Right lobe of liver (tissue), 4 donors: ENCODE results near the gene DCC.

Experiments used
- POLR2A ChIP-seq: fragments of 450-650 bp; IDR thresholded peaks from one replicate; pipeline ENCODE4 v1.6.1; 2017; ENCODE audit warnings: antibody characterized with exemption, mild to moderate bottlenecking
- TF ChIP-seq, protein P1 (sequence below), 4 donors: fragments of 200-600 bp in 3 of 4; fragments of 450-650 bp in 1 of 4; IDR thresholded peaks; one replicate each; pipeline versions ENCODE4 v1.5.1 to v1.8.0; 2016 to 2022; ENCODE audit warnings: antibody characterized with exemption in 4 of 4, mild to moderate bottlenecking in 2 of 4
- donor health status: DM: no; HTN: no; CAD: no.
- donor health status: DM: no; HTN: no; CAD: no.
- donor health status: DM: no; HTN: yes; CAD: no.

- TF ChIP-seq, protein P1, sequence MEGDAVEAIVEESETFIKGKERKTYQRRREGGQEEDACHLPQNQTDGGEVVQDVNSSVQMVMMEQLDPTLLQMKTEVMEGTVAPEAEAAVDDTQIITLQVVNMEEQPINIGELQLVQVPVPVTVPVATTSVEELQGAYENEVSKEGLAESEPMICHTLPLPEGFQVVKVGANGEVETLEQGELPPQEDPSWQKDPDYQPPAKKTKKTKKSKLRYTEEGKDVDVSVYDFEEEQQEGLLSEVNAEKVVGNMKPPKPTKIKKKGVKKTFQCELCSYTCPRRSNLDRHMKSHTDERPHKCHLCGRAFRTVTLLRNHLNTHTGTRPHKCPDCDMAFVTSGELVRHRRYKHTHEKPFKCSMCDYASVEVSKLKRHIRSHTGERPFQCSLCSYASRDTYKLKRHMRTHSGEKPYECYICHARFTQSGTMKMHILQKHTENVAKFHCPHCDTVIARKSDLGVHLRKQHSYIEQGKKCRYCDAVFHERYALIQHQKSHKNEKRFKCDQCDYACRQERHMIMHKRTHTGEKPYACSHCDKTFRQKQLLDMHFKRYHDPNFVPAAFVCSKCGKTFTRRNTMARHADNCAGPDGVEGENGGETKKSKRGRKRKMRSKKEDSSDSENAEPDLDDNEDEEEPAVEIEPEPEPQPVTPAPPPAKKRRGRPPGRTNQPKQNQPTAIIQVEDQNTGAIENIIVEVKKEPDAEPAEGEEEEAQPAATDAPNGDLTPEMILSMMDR (IDR thresholded peaks at IDR 0.05), result no peak
- no peak for TF ChIP-seq POLR2A
Measured at GRCh38 chr18:52323802-52324201, 16.2 kb upstream of the DCC start.
